Measurements from ENCODE around the gene ANKMY1.

ANKMY1 gene

GRCh38 chr2:240445961-240446663 lies 111.7 kb downstream of the ANKMY1 start:
- DNase-seq: no peak

DNA sequence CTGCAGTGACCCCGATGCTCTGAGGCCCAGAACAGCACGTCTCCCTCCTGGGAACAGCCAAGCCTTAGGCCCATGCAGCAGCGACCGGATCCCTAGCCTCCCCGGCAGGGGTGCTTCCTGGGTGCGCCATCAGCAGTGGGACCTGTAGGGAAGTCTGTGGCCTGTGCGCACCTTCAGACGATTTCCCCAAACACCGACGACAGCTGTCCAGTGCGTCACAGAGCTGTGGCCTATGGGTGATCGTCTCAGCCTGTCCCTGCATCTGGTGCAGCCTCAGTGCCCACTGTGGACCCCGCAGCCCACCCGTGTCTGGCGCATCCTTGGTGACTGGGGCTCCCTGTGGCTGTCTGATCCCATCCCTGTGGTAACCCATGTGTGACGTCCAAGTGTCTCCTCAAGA lies 113.3 kb downstream of the ANKMY1 start:
- no peak for DNase-seq

- DNase-seq: no peak
These were observed 113.9 kb downstream of the ANKMY1 start for GRCh38 chr2:240443891-240444301.

- DNase-seq: no peak
These were observed 114.7 kb downstream of the ANKMY1 start for GRCh38 chr2:240442891-240443715.

- no peak for DNase-seq
These were observed 115.8 kb downstream of the ANKMY1 start for GRCh38 chr2:240441993-240442411.

DNA sequence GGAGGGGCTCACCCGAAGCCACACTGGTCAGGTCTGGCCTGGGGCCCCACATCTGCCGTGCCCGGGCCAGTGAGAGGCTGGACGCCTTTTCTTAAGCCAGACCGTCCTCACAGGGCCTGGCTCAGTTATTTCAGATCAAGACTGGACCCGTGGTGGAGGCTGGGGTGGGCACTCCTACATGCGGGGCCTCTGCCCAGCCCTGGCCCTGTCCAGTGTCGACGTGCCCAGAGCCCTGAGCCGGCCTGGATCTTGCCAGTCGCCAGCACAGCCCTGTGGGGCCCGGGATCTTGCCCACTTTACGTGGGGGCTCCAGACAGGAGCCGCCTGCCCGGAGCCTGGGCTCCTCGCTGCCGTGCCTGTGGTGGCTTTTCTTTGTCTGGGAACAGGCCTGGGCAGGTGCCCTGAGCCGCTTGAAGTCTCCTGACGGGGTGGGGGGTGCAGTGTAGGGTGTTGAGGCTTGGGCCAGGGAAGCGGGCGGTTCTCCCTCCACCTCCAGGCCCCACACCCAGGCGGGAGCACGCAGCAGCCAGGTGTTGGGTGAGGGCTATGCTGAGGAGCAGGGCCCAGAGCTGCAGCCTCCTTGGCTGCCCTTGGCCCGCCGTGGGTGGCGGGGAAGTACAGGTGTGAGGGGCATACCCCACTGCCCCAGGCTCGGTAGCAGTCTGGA lies 116.3 kb downstream of the ANKMY1 start:
- no peak for DNase-seq

GRCh38 chr2:240440704-240441320 lies 117.0 kb downstream of the ANKMY1 start:
- no peak for DNase-seq

DNA sequence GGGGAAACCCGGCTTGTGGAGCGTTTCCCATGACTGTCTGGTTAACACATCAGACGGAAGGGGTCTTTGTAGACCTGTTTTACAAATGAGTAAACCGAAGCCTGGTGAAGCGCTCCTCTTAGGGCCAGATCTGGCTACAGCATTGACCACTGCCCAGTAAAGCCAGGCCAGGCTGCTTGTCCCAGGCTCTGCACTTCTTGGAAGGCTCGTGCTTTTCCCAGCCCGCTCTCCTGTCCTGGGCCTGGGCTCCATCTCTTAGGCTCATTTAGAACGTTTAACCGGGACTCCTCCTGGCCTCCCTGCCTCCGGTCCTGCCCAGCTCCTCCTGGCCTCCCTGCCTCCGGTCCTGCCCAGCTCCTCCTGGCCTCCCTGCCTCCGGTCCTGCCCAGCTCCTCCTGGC lies 117.5 kb downstream of the ANKMY1 start:
- DNase-seq: no peak

DNA sequence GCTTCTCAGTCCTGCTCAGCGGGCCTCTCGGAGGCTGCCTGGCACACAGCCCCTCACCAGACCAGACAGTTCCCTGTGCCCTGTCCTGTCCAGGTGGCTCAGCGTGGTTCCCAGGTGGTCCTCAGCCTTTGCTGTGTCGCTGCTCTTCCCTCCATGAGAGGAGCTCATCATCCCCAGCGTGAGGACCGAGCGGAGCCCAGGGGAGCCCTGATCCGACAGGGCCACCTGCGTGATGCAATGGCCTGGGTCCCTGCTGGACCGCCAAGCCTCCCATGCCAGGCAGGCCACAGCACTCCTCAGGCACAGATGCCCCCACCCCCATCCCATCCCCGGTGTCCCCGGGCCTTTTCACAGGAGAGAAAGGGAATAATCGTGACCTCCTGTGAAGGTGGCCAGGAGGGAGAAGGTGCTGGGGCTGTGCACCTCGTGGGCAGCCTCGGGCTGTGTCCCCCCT lies 118.1 kb downstream of the ANKMY1 start:
- no peak for DNase-seq

GRCh38 chr2:240438810-240439697 lies 118.7 kb downstream of the ANKMY1 start:
- no peak for DNase-seq

- peak; percentile 44 to 56 for DNase-seq
These were observed 119.7 kb downstream of the ANKMY1 start for GRCh38 chr2:240437861-240438809.

DNA sequence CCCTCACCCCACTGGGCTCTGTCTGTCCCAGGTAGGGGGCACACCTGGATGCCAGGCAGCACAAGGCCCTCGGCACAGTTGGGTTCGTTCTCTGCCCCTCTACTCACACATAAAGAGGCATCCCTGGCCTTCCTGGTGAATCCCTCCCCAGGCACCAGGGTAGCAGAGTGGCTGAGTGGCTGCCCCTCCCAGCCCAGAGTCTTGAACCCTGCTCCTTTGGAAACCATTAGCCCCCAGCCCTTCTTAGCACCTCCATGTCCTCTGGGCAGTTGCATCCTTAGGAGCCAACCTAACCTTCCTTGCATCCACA lies 120.3 kb downstream of the ANKMY1 start:
- no peak for DNase-seq

- no peak for DNase-seq
These were observed 120.9 kb downstream of the ANKMY1 start for GRCh38 chr2:240436683-240437550.

DNA sequence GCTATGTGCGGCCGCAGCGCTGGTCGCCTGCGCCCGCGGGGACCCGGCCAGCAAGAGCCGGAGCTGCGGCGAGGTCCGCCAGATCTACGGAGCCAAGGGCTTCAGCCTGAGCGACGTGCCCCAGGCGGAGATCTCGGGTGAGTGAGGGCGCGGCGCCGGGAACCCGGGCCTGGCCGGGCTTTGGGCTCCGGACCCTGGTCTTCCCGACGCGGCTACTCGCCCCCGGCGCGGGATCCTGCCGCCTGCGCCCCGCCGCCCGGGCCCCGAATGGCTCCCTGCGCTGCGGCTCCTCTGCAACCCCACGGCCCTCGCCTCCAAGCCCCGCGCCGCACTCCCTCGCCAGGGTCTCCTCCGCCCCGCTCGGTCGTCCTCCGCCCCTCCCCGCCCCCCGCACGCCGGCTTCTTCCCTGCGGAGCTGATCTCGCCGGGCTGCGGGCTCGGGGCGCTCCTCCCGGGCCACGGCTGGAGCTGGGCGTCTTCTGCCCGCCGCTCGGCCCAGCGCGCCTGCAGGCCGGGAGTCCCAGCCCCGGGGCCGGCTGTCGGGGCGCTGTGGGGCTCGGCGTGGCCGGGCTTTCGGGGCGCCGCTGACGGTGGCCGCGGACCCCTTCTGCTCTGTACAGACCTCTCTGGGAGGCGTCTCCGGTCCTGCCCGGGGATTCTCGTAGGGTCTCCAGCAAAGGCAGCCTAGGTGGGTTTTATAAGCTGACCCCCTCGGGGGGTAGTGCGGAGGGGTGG lies 121.7 kb downstream of the ANKMY1 start:
- DNase-seq: no peak

- DNase-seq: peak; percentile 5 to 29
These were observed 122.3 kb downstream of the ANKMY1 start, which contains the start of gene GPC1 for GRCh38 chr2:240435457-240435947. Gene GPC1 (plus strand): TSS chr2:240435663. CDS start chr2:240435919, 256 bp downstream.

- peak in 1 of 2 donors; percentile 35 for DNase-seq
These were observed 122.9 kb downstream of the ANKMY1 start for GRCh38 chr2:240434728-240435456.

- DNase-seq: no peak
These were observed 123.6 kb downstream of the ANKMY1 start for GRCh38 chr2:240433973-240434727.
